GM18508 (cell line): Measurements from ENCODE around the gene TAL1.

Source experiments
- ATAC-seq: cut with Tn5 transposase; IDR thresholded peaks from one replicate; pipeline ENCODE4 v1.9.1; 2021; ENCODE audit warnings: moderate number of reproducible peaks; ENCODE audit not compliant: insufficient read depth, unreplicated experiment

TAL1 gene

GRCh38 chr1:47229886-47230691 is 1.9 kb downstream of the TAL1 start:
- no peak for ATAC-seq

GRCh38 chr1:47229031-47229885 is 2.8 kb downstream of the TAL1 start:
- no peak for ATAC-seq

- ATAC-seq = no peak
Observed at GRCh38 chr1:47228644-47229030, 3.4 kb downstream of the TAL1 start.

- no peak for ATAC-seq
Observed at GRCh38 chr1:47227341-47228232, 4.4 kb downstream of the TAL1 start.

GRCh38 chr1:47226839-47227215 is 5.2 kb downstream of the TAL1 start:
- ATAC-seq = no peak

GRCh38 chr1:47226121-47226838 is 5.7 kb downstream of the TAL1 start:
- ATAC-seq = no peak

GRCh38 chr1:47225430-47226100 is 6.5 kb downstream of the TAL1 start:
- ATAC-seq = no peak

GRCh38 chr1:47224676-47225399 is 7.2 kb downstream of the TAL1 start:
- ATAC-seq = no peak

GRCh38 chr1:47223921-47224675 is 7.9 kb downstream of the TAL1 start:
- ATAC-seq = no peak

GRCh38 chr1:47223174-47223920 is 8.7 kb downstream of the TAL1 start:
- no peak for ATAC-seq

- no peak for ATAC-seq
Observed at GRCh38 chr1:47222476-47222875, 9.5 kb downstream of the TAL1 start.

GRCh38 chr1:47219590-47220220 is 12.3 kb downstream of the TAL1 start:
- ATAC-seq = no peak

GRCh38 chr1:47219001-47219400 is 13.0 kb downstream of the TAL1 start:
- ATAC-seq = no peak

- no peak for ATAC-seq
Observed at GRCh38 chr1:47216278-47217059, 15.6 kb downstream of the TAL1 start.

- ATAC-seq = no peak
Observed at GRCh38 chr1:47215713-47216112, 16.3 kb downstream of the TAL1 start.

- ATAC-seq = no peak
Observed at GRCh38 chr1:47214549-47214948, 17.5 kb downstream of the TAL1 start.
